Measurements from ENCODE around the gene APLF.

Gene APLF

DNA sequence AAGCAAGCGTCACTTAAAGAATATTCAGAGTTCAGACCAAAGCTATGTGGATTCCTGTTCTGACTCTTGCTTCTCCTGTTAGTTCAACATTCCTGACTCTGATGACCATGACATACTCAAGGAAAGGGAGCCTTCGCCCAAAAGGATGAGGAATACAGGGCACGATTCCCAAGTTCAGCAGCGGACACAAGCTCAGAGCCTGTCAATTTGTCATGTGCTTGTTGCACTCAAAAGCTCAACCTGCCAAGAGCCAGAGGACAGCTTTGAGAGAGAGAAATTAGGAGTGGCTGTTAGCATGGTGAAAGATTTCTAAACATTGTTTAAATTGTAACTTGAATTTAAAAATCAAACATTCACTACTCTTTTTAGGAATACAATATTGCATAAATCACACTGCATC is 33.3 kb downstream of the APLF start:
- TF ChIP-seq TAF1 (IDR thresholded peaks at IDR 0.05; ENCODE audit: borderline replicate concordance, insufficient read depth, low read length) (no peak), FOXP2 (optimal IDR thresholded peaks at IDR 0.05; ENCODE audit: borderline replicate concordance, extremely low read depth, extremely low read length, insufficient read depth) (no peak), SIN3A (IDR thresholded peaks at IDR 0.05; ENCODE audit: borderline replicate concordance, insufficient read depth, low read length) (no peak), POLR2AphosphoS5 (IDR thresholded peaks at IDR 0.05; ENCODE audit: low read depth, low read length) (no peak)
- TF ChIP-seq, protein P1, sequence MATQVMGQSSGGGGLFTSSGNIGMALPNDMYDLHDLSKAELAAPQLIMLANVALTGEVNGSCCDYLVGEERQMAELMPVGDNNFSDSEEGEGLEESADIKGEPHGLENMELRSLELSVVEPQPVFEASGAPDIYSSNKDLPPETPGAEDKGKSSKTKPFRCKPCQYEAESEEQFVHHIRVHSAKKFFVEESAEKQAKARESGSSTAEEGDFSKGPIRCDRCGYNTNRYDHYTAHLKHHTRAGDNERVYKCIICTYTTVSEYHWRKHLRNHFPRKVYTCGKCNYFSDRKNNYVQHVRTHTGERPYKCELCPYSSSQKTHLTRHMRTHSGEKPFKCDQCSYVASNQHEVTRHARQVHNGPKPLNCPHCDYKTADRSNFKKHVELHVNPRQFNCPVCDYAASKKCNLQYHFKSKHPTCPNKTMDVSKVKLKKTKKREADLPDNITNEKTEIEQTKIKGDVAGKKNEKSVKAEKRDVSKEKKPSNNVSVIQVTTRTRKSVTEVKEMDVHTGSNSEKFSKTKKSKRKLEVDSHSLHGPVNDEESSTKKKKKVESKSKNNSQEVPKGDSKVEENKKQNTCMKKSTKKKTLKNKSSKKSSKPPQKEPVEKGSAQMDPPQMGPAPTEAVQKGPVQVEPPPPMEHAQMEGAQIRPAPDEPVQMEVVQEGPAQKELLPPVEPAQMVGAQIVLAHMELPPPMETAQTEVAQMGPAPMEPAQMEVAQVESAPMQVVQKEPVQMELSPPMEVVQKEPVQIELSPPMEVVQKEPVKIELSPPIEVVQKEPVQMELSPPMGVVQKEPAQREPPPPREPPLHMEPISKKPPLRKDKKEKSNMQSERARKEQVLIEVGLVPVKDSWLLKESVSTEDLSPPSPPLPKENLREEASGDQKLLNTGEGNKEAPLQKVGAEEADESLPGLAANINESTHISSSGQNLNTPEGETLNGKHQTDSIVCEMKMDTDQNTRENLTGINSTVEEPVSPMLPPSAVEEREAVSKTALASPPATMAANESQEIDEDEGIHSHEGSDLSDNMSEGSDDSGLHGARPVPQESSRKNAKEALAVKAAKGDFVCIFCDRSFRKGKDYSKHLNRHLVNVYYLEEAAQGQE (IDR thresholded peaks at IDR 0.05; ENCODE audit: insufficient read depth in 1 of 2, low read depth in 2 of 2, low read length in 2 of 2) = no peak

DNA sequence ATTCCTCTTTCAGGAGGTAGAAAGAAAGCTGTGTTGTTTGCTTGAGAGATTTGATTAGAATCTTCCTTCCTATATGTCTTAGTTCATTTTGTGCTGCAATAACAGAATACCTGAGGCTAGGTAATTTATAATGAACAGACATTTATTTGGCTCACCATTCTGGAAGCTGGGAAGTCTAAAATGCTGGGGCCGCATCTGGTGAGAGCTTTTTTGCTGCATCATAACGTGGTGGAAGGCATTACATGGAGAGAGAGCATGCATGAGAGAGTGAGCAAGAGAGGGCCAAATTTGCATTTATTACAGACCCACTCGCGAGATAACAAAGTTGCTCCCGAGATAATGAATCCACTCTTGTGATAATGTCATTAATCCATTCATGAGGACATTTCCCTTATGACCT is 34.4 kb downstream of the APLF start:
- TF ChIP-seq TAF1 (IDR thresholded peaks at IDR 0.05; ENCODE audit: borderline replicate concordance, insufficient read depth, low read length) (no peak), POLR2AphosphoS5 (IDR thresholded peaks at IDR 0.05; ENCODE audit: low read depth, low read length) (no peak), FOXP2 (optimal IDR thresholded peaks at IDR 0.05; ENCODE audit: borderline replicate concordance, extremely low read depth, extremely low read length, insufficient read depth) (no peak), SIN3A (IDR thresholded peaks at IDR 0.05; ENCODE audit: borderline replicate concordance, insufficient read depth, low read length) (no peak)
- TF ChIP-seq, protein P1 (IDR thresholded peaks at IDR 0.05; ENCODE audit: insufficient read depth in 1 of 2, low read depth in 2 of 2, low read length in 2 of 2) = no peak

DNA sequence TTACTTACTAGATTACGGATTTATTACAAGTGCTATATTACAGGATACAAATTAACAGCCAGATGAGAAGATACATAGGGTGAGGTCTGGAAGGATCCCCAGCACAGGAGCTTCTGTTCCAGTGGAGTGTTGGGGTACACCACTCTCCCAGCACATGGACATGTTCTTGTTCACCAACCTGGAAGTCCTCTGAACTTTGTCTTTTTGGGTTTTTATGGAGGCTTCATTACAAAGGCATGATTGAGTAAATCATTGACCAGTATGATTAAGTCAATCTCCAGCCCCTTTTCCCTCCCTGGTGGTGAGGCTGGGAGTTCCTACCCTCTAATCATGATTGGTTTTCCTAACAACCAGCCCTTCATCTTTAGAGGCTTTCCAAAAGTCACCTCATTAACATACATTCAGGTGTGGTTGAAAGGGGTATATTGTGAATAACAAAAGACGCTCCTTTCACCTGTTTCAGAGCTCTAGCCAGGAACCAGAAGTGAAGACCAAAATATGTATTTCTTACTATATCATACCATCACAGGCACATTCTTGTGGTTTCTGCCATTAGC is 38.3 kb downstream of the APLF start:
- TF ChIP-seq FOXP2 (optimal IDR thresholded peaks at IDR 0.05; ENCODE audit: borderline replicate concordance, extremely low read depth, extremely low read length, insufficient read depth) (no peak), SIN3A (IDR thresholded peaks at IDR 0.05; ENCODE audit: borderline replicate concordance, insufficient read depth, low read length) (no peak)
- TF ChIP-seq, protein P1 (IDR thresholded peaks at IDR 0.05; ENCODE audit: insufficient read depth in 1 of 2, low read depth in 2 of 2, low read length in 2 of 2) = no peak

DNA sequence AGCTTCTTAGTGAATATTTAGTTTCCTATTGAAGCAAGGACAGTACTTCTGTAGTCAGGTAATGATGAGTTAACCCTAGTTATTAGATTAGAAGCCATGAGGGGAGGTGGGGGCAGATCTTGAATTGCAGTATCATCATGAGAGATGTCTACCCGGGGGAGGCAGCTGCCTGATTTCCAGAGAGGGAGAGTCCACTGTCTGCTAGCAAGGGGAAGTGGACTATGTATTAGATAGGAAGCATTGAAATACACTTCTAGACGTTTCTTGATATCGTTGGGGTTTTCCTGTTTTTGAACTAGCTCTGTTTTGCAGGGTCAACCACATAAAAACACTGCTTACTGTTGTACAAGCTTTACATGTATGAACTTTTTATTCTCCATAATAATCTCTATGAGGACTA is 38.8 kb downstream of the APLF start:
- TF ChIP-seq FOXP2 (optimal IDR thresholded peaks at IDR 0.05; ENCODE audit: borderline replicate concordance, extremely low read depth, extremely low read length, insufficient read depth) (no peak), TAF1 (IDR thresholded peaks at IDR 0.05; ENCODE audit: borderline replicate concordance, insufficient read depth, low read length) (no peak), POLR2AphosphoS5 (IDR thresholded peaks at IDR 0.05; ENCODE audit: low read depth, low read length) (no peak), SIN3A (IDR thresholded peaks at IDR 0.05; ENCODE audit: borderline replicate concordance, insufficient read depth, low read length) (no peak)
- TF ChIP-seq, protein P1 (IDR thresholded peaks at IDR 0.05; ENCODE audit: insufficient read depth in 1 of 2, low read depth in 2 of 2, low read length in 2 of 2) = no peak

DNA sequence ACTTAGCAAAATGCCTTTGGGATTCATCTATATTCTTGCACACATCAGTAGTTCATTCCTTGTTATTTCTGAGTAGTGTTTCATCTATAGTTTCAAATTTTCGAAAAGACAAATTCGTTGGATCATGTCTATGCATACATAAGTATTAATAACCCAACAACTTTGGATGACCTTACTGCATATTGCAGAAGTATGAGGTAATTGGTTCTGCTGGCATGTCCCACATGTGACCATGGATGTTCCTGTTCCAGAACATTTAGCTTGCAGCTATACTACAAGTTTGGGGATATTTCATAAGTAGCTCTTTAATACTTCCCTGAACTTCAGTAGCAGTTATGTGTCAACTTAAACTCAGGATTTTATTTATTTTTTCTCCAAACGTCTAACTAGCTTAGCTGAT is 44.9 kb downstream of the APLF start:
- TF ChIP-seq POLR2AphosphoS5 (IDR thresholded peaks at IDR 0.05; ENCODE audit: low read depth, low read length) = no peak
- no peak for TF ChIP-seq FOXP2 (optimal IDR thresholded peaks at IDR 0.05; ENCODE audit: borderline replicate concordance, extremely low read depth, extremely low read length, insufficient read depth)
- TF ChIP-seq, protein P1 (IDR thresholded peaks at IDR 0.05; ENCODE audit: insufficient read depth in 1 of 2, low read depth in 2 of 2, low read length in 2 of 2) = no peak
- TF ChIP-seq TAF1 (IDR thresholded peaks at IDR 0.05; ENCODE audit: borderline replicate concordance, insufficient read depth, low read length) = no peak
- no peak for TF ChIP-seq SIN3A (IDR thresholded peaks at IDR 0.05; ENCODE audit: borderline replicate concordance, insufficient read depth, low read length)

Data from PFSK-1 (cell line).